Esophagus muscularis mucosa (tissue), 3 donors: ENCODE results near the gene RNF180.
A peak's percentile ranks its signal among the peaks of the same experiment; 100 is the strongest.

ENCODE experiments used
- CTCF ChIP-seq, 3 experiments: fragments of 200-600 bp in 2 of 3; fragments of 450-650 bp in 1 of 3; sonication (generic) in 2 of 3; IDR thresholded peaks; one replicate each; pipeline ENCODE4 v1.5.1; 2017 to 2019; ENCODE audit warnings: antibody characterized with exemption in 3 of 3, mild to moderate bottlenecking in 2 of 3, moderate library complexity in 1 of 3
- POLR2AphosphoS5 ChIP-seq, 2 donors: sonication (generic); formaldehyde crosslinking; IDR thresholded peaks; one replicate each; pipeline ENCODE4 v1.6.1; 2017; ENCODE audit warnings: antibody characterized with exemption in 2 of 2

- peak in 2 of 3 experiments; percentile 32 to 36 for TF ChIP-seq CTCF (IDR thresholded peaks at IDR 0.05)
- no peak for TF ChIP-seq POLR2AphosphoS5 (IDR thresholded peaks at IDR 0.05)
These were observed 42.3 kb downstream of the RNF180 start for GRCh38 chr5:64207978-64208377.
